ENCODE measurements around the gene PPFIBP1. TPM values are rescaled to one million over a fixed set of nuclear protein-coding genes. Genes with fewer than 3 reads are reported as not detected.

PPFIBP1 gene
- polyA plus RNA-seq, 2 of the 4 experiments (the other 2 are of a cell fraction) = 24.8 to 89.0 TPM

DNA sequence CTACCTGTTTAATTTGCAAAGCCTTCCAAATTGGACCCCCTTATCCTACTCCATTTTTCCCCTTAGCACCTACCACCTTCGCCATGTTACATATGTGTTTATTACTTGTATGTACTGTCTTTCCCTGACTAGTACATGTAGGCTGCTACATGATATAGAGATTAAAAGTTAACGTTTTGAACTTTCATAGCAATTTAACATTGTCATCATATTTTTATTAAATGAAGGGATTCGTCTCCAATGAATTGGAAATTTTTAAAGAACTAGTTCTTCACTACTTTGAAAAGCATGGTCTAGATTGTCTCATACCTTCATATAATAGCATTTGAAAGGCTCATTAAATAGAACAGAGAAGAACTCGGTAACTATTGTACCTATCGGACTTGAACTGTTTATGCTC lies 107.4 kb downstream of the PPFIBP1 start:
- TF ChIP-seq TFCP2L1 (CRISPR knock-in tag; IDR thresholded peaks at IDR 0.05) = no peak
- no peak for TF ChIP-seq ZFP36 (IDR thresholded peaks at IDR 0.05; ENCODE audit: borderline replicate concordance, partially characterized antibody)
- no peak for TF ChIP-seq NPAS2 (CRISPR knock-in tag; IDR thresholded peaks at IDR 0.05; ENCODE audit: borderline replicate concordance)
- TF ChIP-seq MAFK (IDR thresholded peaks at IDR 0.05; ENCODE audit: partially characterized antibody) = peak; percentile 68
- TF ChIP-seq KDM1A (IDR thresholded peaks at IDR 0.05; ENCODE audit: low read depth) = no peak
- DNase-seq (ENCODE audit: low read depth in 1 of 2, low spot score in 1 of 2) (no peak), FAIRE-seq (no peak)

DNA sequence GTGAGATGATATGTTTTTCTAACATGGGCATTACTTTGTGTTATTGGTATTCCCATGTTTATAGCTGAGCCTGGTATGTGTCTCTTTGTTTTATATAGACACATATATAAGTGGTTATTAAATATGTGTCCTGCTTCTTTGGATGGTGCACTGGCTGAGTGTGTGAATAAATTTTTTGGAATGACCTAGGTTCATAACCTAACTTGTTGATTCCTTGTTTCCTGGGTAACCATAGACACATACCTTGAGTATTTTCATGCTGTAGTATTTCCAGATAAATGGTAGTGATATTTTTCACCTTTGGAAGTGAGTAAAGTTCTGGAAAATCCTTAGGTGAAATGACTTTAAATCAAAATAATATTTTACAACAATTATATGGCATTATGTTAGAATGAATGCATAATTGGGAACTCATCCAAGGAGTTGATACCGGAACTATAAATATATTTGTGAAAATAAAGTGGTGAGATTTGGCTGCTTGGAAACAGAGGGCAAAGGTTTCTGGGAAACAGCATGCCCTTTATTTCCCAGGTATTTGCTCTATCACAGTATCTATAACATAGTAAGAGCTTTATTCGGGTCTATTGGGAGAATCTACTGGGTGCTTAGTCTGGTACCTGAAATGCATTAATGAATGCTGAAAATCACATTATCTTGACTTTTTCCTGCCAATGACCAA lies 107.9 kb downstream of the PPFIBP1 start:
- no peak overlapping the region for H3K27ac ChIP-seq
- POLR2A ChIA-PET = no interaction called here
- no peak overlapping the region; the same call in 2 of the 3 replicates for H3K4me2 ChIP-seq
- TF ChIP-seq KDM5A (IDR thresholded peaks at IDR 0.05) (no peak), BCL3 (IDR thresholded peaks at IDR 0.05) (no peak), ZFP36 (IDR thresholded peaks at IDR 0.05; ENCODE audit: borderline replicate concordance, partially characterized antibody) (no peak), POLR2A (IDR thresholded peaks at IDR 0.05; ENCODE audit: low read length) (no peak), CBX2 (IDR thresholded peaks at IDR 0.05; ENCODE audit: borderline replicate concordance, low read depth) (no peak), RCOR1 (IDR thresholded peaks at IDR 0.05; ENCODE audit: low read depth, low read length) (no peak), HOXA7 (CRISPR knock-in tag; IDR thresholded peaks at IDR 0.05) (no peak), RNF2 (IDR thresholded peaks at IDR 0.05; ENCODE audit: borderline replicate concordance, low read depth) (no peak), NFE2L2 (conservative IDR thresholded peaks at IDR 0.05; ENCODE audit: low read length) (no peak), EHF (CRISPR knock-in tag; IDR thresholded peaks at IDR 0.05) (no peak), POLR2AphosphoS2 (conservative IDR thresholded peaks at IDR 0.05; ENCODE audit: low read length) (no peak), HDAC2 (IDR thresholded peaks at IDR 0.05) (no peak), RFX5 (IDR thresholded peaks at IDR 0.05) (no peak), RAD21 (conservative IDR thresholded peaks at IDR 0.05 in 1 of 2, IDR thresholded peaks at IDR 0.05 in 1 of 2) (no peak), MAZ (IDR thresholded peaks at IDR 0.05; ENCODE audit: borderline replicate concordance, low read depth, low read length) (no peak), SMC3 (IDR thresholded peaks at IDR 0.05) (no peak), ZC3H11A (IDR thresholded peaks at IDR 0.05) (no peak), ESRRA (IDR thresholded peaks at IDR 0.05; ENCODE audit: borderline replicate concordance, low read length) (no peak), CHD2 (IDR thresholded peaks at IDR 0.05; ENCODE audit: low read length, partially characterized antibody) (no peak), CEBPB (IDR thresholded peaks at IDR 0.05) (no peak)
- FAIRE-seq (peak; percentile 18), DNase-seq (ENCODE audit: low read depth in 1 of 2, low spot score in 1 of 2) (no peak), ATAC-seq (no peak)
- 60% methylated on average over 2 of the region's 2 CpGs for WGBS (ENCODE audit: missing lambda C conversion rate)
- H3K4me3 ChIP-seq = no peak overlapping the region
- H3K9me3 ChIP-seq = no peaks in the 10 kb centered on the region
- CTCF ChIA-PET = no interaction called here
- H3K4me1 ChIP-seq = peaks cover 21% of the 10 kb centered on the region

More for the DNA sequence above, 107.4 kb downstream of the PPFIBP1 start:
- ATAC-seq = no peak
- H3K4me3 ChIP-seq = no peak overlapping the region
- H3K4me2 ChIP-seq = no peak overlapping the region
- H3K27ac ChIP-seq = no peak overlapping the region
- WGBS (ENCODE audit: missing lambda C conversion rate) = 89% methylated on average over 5 of the region's 5 CpGs
- CTCF ChIA-PET = interaction anchor here (1.3 kb wide), 1 partner anchor 184 kb away, joined by 3 read pairs; the partner anchor contains the start of gene SMCO2
- POLR2A ChIA-PET = no interaction called here
- H3K4me1 ChIP-seq = peaks cover 27% of the 10 kb centered on the region
- no peaks in the 10 kb centered on the region for H3K9me3 ChIP-seq

Data from A549 (cell line).